ENCODE measurements around the gene CYP2A6.
"Not testable (repeated sequence)": the region's sequence is repeated elsewhere in the genome, so short reads cannot be mapped to it uniquely, and the experiment has no call there.

CYP2A6 gene

DNA sequence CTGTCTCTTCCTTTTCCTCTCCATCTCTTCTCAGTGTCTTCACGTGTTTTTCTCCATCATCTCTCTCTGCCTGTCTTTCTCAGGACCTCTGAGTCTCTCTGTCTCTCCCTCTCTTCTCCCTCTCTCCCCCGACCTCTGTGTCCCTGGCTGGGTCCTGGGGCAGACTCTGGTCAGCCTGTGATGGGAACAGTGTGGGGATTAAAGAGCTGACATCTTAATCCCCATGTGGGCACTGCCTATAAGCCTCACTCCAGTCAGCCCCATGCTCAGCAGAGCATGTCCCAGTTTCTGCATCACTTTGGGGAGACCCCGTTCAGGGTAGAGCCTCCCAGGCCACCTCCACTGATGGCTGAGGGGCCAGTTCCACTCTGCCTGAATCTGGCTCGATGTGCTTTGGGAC, 35.0 kb downstream of the CYP2A6 start:
- no peak for DNase-seq

DNA sequence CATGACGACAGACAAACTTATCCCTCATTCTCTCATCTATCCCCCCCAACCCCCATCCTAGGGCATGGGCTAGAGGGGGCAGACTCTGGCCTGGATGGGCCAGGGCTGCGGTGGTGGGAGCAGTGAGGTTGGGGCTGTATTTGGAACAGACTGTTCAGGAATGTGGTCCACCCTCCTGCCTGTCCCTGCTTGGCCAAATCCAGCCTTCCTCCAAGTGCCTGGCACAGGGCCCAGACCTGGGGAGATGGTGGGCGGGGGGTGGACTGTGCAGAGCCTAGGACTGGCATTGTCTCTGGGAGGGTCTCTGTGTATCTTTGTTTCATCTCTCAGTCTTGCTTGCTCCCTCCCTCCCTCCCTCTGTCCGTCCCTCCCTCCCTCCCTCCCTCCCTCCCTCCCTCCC, 37.1 kb downstream of the CYP2A6 start:
- DNase-seq: no peak

DNA sequence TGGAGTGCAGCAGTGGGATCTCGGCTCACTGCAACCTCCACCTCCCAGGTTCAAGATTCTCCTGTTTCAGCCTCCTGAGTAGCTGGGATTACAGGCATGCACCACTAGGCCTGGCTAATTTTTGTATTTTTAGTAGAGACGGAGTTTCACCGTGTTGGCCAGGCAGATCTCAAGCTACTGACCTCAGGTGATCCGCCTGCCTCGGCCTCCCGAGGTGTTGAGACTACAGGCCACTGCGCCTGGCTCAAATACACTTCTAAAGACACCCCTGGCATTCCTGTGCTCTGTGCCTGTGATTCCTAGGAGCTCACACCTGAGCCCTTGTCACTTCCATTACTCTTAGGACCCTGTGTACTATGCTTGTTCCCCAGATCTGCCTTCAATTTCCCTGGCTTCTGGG, 37.7 kb downstream of the CYP2A6 start:
- DNase-seq: not testable (repeated sequence)

DNA sequence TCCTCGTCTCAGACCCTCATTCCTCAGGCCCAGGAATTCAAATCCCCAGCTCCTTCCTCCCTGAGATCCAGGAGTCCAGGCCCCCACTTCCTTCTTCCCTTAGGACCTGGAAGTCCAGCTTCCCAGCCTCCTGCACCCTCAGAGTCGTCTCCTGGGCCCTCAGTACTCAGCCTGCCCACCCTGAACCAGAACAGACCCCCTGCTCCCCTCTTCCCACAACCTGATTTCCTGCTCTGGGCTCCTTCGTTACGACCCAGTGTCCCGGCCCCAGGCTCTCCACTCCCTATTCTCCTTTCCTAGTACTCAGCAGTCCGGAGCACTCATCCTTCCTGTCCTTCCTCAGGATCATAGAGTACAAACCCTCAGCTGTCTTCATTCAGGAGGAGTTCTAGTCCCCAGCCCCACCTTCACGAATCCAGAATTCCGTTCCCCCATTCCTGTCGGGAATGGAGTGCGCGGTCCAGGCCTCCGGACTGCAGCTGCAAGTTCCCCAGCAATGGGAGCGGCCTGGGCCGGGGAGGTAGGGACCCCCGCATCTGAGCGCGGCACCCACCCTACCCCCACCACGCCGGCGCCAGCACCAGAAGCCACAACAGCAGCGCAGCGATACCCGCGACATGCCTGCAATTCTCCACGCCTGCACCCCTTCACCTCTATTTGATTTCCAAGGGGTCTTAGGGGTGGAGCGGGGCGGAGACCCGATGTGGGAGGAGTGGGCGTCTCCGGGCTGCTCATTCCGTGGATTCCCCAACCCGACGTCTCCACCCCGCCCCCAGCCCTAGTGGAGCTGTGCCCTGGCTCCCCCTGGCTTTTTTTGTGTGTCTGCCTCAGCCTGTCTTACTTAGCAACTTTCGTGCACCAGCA, 38.5 kb downstream of the CYP2A6 start:
- no peak for DNase-seq

DNA sequence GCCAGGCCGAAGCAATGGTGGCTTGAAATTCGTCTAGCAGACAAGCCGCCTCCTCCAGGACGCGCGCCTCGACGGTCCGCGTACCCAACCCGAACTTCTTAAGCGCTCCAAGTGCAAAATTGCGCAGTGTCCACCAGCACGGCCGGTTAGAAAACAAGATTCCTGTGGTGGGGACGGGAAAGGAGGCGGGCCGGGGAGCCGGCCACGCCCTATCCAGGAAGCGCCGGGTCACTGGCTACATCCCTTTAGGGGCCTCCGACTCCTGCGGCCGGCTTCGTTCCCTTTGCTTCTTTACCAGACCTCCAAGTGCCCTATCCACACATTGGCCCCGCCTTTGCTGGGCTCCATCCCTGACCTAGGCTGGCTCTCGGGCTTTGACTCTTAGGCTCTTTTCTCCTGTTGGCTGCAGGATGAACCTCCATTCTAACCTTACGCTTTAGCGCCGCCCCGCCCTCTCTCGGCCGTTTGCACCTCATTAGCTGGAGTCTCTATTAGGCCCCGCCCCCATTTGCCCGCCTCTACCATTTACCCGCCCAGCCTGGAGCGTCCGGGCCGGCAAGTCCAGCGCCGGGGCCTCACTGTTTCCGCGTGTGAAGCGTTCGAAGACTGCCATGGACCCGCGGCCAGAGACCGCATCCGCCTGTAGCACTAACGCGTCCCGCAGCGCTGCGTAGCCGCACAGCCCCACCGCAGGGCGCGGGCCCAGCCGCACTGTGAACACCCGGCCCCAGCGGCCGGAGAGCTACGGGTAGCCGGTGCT, 39.4 kb downstream of the CYP2A6 start:
- not testable (repeated sequence) for DNase-seq

DNA sequence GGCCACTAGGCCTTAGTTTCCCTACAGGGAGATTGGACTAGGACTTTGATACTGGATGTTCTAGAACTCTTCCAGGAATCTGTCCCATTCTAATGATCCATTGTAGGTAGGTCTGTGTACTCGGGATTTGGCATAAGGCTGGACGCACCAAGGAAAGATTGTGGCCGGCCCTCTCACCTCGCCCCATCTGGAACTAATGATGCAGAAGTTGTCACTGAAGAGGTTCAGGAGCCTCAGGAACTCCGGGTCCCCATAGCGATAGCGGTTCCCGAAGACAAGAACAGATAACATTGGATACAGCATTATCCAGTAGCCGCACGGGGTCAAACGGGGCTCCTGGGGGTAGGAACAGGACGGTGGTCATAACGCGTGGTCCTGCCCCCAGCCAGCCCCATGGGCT, 40.1 kb downstream of the CYP2A6 start:
- no peak for DNase-seq

DNA sequence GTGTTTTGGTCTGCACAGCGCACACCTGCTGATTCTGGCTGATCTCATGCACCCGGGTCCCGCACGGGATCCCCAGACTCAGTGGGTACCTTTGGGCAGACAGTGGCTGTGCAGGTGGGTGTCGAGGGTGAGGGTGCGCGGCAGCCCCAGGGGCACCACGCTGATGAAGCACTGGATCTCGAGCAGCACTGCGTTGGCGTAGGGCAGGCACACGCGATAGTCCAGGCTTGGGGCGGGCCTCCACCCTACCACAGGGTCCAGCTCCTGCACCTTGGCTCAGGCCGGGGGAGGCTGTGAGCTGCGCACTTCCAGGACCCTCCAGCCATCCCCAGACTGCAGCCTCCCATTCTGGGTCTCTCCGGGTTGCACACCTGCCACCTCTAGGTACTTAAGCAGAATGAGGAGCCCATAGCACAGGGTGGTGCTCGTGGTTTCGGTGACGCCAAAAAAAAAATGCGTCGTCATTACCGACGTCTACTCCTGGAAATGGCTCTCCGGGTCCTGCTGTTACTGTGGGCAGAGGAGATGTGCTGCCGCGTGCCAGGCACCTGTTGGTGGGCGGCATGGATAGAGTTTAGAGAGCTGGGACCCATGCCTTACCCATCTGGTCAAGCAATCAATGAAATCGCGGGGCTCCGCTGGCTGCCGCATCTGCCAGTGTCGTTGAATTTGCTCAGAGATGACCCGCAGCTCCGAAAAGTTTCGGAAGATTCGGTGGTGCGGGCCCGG, 40.7 kb downstream of the CYP2A6 start:
- DNase-seq: no peak

DNA sequence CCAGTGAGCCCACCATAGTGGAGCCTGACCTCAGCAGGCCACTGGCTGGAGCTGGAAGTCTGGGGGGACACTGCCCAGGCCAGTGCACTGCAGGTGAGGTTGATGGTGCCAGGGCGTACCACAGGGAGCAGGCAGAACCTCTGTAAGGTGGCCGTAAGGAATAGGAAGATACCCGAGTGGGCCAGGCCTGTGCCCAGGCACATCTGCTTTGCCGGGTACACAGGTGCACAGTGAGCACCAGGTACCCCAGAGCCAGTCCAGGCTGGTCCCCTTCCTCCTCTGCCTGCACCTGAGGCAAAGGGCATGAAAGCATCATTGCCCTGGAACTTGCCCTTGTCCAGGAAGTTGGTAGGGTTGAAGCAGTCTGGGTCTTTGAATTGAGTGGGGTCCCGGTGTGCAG, 41.8 kb downstream of the CYP2A6 start:
- DNase-seq: no peak

DNA sequence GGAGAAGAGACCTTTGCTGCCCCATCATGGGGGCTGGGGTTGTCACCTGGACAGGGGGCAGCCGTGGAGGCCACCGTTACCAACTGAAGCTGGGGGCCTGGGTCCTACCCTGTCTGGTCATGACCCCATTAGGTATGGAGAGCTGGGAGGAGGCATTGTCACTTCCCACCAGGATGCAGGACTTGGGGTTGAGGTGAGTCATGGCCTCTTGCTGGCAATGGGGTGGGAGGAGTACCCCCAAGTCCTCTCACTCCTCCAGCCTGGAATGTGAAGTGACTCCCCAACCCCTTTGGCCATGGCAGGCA, 42.3 kb downstream of the CYP2A6 start:
- DNase-seq: no peak

DNA sequence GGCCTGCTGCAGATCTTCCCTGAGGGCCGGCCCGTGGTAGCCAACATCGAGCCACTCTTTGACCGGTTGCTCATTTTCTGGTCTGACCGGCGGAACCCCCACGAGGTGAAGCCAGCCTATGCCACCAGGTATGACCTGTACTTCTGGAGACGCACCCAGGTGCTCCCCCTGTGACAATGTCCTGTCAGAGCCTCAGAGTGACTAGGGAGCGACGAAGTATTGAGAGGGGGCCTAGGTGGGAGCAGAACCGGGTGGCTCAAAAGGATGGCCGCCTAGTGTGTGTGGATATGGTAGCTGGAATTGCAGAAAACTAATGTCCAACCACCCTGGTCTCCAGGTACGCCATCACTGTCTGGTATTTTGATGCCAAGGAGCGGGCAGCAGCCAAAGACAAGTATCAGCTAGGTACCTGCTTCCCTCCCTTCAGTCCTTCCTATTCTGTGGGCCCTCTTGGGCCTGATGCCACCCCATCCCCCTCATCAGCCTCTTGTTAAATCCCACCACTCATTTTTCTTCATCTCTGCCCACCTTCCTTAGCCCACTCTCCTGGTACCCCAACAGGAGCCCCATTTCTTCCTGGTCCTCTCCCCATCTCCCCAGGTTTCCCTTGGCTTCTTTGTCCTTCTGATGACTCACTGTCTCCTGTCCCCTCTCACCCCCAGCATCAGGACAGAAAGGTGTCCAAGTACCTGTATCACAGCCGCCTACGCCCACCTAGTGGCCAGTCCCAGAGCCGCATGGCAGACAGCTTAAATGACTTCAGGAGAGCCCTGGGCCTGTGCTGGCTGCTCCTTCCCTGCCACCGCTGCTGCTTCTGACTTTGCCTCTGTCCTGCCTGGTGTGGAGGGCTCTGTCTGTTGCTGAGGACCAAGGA, 42.9 kb downstream of the CYP2A6 start:
- no peak for DNase-seq

DNA sequence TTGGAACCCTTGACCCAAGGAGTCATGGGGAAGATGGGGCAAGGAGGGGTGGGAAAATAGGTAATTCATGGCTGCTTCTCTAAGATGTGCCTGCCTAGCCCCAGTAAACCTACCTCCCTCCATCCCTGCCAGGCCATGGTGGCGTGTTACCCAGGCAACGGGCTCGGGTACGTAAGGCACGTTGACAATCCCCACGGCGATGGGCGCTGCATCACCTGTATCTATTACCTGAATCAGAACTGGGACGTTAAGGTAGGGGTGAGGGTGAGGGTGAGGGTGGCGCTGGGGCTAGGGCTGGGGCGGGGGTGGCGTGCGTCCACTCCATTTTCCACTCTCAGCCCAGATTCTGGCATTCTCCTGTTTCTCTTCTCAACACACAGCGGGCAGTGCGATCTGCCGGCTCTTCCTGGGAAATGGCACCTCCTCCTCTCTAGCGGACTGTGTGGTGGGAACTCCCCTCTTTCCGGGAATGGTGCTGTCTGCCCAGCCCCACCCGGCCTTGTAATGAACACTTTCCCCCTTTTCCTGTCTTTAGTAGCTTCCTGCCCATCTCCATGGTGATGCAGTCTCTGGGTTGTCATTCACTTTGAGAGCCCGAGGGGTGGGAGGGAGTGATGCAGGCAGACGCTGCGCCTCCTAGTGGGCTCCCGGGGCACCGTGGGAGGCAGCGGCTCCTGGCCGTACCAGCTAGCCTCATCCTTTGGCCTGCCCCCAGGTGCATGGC, 43.7 kb downstream of the CYP2A6 start:
- peak; percentile 81 for DNase-seq

DNA sequence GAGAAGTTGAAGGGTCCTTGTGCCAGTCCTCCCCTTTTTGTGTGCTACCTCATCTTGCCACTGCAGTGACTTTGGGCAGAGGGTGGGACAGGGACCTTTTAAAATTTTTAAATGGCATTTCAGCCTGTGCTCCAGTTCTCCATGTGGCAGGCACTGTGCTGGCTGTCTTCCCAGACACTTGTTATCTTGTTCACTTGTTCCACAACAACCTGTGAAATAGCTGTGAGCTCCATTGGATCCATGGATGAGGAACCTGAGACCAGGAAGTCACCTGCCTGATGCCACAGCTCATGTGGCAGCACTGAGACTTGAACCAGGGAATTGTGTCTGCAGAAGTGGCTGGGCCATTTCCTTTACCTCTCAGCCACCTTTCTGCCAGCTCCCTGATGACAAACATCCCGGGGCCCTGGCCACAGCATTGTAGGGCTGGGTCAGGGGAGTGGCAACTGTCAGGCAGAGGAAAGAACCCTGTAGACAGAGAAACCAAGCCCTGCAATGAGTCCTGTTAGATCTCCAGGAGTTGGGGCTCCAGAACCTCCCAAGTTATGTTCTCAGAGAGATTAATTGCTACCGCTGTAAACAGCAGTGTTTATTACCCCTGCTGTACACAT, 44.9 kb downstream of the CYP2A6 start:
- no peak for DNase-seq

DNA sequence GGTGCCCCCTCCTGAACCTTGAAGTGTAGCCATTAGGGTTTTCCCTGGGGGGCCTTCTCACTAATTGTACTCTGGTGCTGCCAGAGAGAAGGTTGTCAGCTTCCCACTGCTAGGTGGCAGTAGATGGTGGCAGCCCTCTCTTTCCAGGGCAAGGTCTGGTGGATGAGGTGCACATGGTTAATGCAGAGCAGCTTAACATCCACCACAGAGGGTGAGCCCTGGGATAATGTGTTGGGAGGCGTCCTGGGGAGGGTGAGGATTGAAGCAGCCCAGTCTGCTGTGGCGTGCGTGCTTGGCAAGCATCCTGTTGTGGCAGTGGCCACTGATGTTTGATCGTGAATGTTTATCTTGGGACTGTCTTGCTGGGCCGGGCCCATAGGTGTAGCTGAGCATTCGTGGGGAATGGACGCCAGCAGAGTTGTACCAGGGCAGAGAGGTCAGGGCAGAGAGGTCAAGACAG, 45.4 kb downstream of the CYP2A6 start:
- no peak for DNase-seq

DNA sequence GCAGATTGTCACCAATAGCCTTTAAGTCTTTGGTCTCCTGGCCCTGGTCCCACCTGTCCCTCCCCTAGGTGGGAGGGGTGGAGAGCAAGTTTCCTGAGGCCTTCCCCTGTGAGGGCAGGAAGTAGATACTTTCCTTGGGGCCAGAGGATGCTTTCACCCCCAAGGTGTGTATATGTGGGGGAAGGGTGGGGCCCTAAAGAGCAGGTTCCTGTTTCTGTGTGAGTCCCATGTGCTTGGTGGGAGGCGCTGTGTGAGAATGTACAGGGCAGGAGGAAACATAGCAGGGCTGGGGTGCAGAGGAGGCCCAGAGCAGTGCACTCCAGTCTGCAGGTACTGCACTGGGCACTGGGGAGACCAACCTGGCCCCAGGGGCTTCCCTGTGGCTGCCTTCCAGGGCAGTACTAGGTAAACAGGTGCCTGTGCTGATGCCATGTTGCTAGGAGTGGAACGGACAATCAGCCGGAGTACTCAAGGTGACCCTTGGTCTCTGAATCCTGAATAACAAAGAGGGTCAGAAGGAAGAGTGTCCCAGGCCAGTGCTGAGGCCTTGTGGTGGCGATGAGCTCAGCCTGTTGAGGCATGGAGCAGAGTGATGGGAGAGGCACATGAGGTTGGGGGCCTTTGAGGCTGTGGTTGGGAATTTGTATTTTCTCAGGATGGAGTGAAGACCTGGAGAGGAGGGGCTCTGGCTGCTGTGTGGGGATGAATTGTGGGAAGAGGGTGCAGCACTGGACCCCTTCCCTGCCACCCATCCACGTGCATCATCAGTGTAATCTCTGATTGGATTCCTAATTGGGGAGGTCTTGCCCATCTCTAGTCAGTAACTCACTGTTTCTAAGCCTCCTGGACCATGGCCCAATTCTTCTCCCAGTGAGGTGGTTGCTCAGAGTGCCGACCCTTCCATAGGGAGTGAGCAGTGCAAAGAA, 46.1 kb downstream of the CYP2A6 start:
- no peak for DNase-seq

DNA sequence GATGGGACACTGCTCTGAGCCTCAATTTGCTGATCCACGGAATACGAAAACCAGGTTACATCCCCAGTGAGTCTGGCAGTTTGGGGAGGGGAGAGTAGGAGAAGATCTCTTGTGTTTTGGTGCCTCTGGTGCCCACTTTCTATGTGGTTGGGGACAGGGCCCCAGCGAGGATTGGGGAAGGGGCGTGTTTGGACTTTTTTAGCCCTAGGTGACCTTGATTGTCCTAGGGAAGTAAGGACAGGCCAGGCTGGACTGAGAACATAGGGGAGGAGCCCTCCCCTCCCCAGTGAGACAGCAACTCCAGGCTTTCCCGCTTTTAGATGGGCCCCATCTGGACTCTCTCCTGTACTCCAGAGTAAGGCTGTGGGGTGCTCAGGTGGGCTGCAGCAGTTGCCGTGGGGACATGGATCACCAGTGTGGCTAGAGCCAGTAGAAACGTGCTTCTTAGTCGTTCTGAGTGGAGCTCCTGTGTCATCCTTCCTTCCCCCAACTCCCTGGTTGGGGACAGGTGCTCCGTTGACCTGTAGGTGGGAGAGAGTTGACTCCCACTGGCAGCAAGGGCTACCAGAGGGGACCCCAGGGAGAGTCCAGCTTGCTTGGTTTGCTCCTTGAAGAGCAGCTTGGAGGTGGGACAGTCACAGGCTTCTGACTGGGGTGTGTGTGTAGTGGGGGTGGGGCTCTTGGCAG, 46.9 kb downstream of the CYP2A6 start:
- no peak for DNase-seq

DNA sequence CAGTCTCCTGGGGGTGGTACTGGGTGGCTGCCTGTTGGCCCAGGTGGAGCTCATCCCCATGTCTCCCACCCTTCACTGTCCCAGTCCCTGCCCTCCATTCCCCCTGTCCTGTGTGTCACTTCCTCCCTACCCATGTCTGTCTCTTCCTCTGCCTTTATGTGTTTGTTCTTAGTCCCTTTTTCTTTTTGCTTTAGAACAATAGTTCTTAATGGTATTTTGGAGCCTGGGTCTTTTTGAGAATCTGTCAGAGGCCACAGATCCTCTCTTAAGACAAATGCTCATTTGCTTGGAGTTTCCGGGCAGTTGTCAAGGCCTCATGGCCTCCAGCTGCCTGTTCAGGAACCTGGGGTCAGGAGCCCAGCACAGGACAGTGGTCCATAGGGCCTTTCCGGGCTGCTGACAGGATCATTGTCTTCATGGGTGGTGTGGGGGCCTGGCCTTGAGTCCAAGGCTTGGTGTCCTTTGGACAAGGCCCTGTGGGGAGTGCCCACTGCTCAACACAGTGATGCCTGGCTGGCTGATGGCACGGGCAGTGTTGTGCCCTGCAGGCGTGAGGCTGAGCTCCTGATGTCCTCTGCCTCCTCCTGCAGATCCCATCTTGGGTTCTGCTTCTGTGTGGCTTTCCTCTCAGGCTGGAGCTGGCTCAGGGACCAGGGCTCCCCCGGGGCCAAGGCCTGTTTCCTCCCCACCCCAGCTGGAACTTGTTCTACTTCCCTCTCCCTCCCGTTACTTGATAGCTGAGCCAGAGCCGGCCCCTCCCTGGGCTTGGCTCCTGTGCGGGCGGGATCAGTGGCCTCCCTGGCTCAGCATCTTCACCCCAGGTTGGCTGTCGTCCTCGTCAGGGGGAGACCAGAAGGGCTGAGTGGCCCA, 47.7 kb downstream of the CYP2A6 start:
- no peak for DNase-seq

DNA sequence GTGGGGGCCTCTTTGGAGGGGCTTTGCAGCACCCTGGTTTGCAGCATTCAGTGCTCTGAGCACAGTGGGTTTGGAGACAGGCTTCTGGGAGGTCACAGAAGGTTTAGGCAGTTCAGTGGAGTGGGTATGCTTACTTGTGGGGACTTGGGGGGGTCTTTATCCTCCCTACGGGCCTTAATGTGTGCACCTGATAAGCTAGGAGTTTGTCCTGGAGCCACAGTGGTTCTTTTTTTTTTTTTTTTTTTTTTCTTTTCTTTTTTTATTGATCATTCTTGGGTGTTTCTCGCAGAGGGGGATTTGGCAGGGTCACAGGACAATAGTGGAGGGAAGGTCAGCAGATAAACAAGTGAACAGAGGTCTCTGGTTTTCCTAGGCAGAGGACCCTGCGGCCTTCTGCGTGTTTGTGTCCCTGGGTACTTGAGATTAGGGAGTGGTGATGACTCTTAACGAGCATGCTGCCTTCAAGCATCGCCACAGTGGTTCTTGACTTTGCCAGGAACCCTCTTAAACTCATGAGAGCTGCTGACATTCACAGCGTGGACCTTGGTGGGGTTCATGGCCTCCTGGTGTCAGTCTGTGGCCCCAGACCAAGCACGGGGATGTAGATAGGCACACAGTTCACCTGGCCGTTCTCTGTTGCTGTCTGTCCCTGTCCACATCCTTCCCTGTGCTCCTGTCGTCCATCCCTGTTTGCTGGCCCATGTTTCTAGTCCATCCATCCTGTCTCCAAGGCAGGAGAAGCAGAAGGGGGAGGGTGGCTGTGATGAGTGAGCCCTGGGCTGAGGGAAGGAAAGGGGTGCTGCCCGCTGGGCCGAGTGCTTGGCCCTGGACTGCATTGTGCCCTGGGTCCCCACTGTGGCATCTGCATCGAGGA, 48.6 kb downstream of the CYP2A6 start:
- no peak for DNase-seq

DNA sequence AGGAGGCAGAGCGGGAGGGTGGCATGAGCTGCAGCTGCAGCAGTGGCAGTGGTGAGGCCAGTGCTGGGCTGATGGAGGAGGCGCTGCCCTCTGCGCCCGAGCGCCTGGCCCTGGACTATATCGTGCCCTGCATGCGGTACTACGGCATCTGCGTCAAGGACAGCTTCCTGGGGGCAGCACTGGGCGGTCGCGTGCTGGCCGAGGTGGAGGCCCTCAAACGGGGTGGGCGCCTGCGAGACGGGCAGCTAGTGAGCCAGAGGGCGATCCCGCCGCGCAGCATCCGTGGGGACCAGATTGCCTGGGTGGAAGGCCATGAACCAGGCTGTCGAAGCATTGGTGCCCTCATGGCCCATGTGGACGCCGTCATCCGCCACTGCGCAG, 49.3 kb downstream of the CYP2A6 start:
- DNase-seq: no peak

Measured in T1000 (cell line).